BJ (cell line): ENCODE results near the gene TMEM31. TPM values are rescaled to one million over a fixed set of nuclear protein-coding genes. Genes with fewer than 3 reads are reported as not detected.

ENCODE experiments used
- CTCF ChIA-PET: fragments of 350-600 bp; formaldehyde crosslinking; extraction: SDS; loops from one replicate; lab custom pipeline; 2021; ENCODE audit warnings: antibody characterized with exemption, inconsistent platforms; lab: Yijun Ruan, JAX
- POLR2A ChIA-PET: fragments of 300-600 bp; sonication (Branson Sonifier 250); formaldehyde crosslinking; extraction: SDS; loops from one replicate; lab custom pipeline; 2021; ENCODE audit warnings: antibody characterized with exemption; lab: Charles Lee
- DNase-seq: peaks from one replicate; pipeline ENCODE4 v3.0.0-alpha.2; 2011; ENCODE audit warnings: low read depth
- H3K27me3 ChIP-seq: 2 replicates; pipeline ENCODE4 v1.6.0; 2011; ENCODE audit warnings: low read length; ENCODE audit not compliant: control insufficient read depth, insufficient read depth
- H3K36me3 ChIP-seq: 2 replicates; pipeline ENCODE4 v1.5.1; 2011; ENCODE audit warnings: low read length; ENCODE audit not compliant: control insufficient read depth, insufficient read depth
- H3K4me3 ChIP-seq: 2 replicates; pipeline ENCODE4 v1.5.1; 2011; ENCODE audit warnings: low read depth, mild to moderate bottlenecking, control low read depth, low read length
- polyA minus RNA-seq: library from RNA; depleted of rRNA, polyadenylated mRNA; stranded (reverse); fragments of >200 nt; gene quantifications from 2 replicates; pipeline ENCODE4 v1.2.3, GENCODE V29; 2011; rRNA and poly(A)+ RNA removed
- polyA plus RNA-seq: library from polyadenylated mRNA; depleted of rRNA; stranded (reverse); fragments of >200 nt; gene quantifications from 2 replicates; pipeline ENCODE4 v1.2.3, GENCODE V29; 2011; rRNA removed
- TF ChIP-seq, protein P1 (sequence below): IDR thresholded peaks from 2 replicates; pipeline ENCODE4 v1.5.1; 2011; ENCODE audit warnings: low read depth, mild to moderate bottlenecking, control low read depth, inconsistent platforms, low read length, moderate library complexity; ENCODE audit not compliant: insufficient read depth

TMEM31 gene, protein sequence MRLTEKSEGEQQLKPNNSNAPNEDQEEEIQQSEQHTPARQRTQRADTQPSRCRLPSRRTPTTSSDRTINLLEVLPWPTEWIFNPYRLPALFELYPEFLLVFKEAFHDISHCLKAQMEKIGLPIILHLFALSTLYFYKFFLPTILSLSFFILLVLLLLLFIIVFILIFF
- polyA plus RNA-seq (0.16 and 0.43 TPM in 2 replicates), polyA minus RNA-seq (not detected in 2 replicates)

DNA sequence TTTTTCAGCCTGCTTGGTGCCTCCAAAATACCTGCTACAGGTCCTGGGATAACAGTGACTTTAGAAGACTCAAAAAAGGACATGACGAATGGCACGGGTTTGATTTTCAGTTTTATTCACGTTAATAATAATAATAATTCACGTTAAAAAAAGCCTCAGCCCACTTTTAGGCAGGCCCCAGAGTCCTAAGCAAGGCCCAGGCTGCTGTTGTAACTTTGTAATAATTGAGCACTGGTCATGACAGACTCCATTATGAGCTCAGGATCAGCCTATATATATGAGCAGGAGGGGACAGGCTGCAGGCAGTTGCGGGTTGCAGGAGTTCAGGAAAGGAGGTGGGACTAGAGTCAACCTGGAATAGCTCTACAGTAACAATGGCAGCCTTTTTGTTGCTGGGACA is at the start of gene TMEM31:
Gene TMEM31, plus strand, starts transcription at position 301 of the 400 bp plus-strand sequence. CDS start 1,350 bp downstream, outside the sequence.
- DNase-seq, result no peak
- H3K4me3 ChIP-seq, result no peak within 1 kb of the TSS
- no peaks in the 10 kb centered on the region for H3K36me3 ChIP-seq
- no peaks in the 10 kb centered on the region for H3K27me3 ChIP-seq
- ChIA-PET CTCF (interaction anchor here (0.7 to 3.8 kb wide), 6 partner anchors 8 to 64 kb away, joined by 3 to 36 read pairs (median 4); no protein-coding TSS in a partner anchor), POLR2A (no interaction called here)
- TF ChIP-seq, protein P1, sequence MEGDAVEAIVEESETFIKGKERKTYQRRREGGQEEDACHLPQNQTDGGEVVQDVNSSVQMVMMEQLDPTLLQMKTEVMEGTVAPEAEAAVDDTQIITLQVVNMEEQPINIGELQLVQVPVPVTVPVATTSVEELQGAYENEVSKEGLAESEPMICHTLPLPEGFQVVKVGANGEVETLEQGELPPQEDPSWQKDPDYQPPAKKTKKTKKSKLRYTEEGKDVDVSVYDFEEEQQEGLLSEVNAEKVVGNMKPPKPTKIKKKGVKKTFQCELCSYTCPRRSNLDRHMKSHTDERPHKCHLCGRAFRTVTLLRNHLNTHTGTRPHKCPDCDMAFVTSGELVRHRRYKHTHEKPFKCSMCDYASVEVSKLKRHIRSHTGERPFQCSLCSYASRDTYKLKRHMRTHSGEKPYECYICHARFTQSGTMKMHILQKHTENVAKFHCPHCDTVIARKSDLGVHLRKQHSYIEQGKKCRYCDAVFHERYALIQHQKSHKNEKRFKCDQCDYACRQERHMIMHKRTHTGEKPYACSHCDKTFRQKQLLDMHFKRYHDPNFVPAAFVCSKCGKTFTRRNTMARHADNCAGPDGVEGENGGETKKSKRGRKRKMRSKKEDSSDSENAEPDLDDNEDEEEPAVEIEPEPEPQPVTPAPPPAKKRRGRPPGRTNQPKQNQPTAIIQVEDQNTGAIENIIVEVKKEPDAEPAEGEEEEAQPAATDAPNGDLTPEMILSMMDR, result no peak

DNA sequence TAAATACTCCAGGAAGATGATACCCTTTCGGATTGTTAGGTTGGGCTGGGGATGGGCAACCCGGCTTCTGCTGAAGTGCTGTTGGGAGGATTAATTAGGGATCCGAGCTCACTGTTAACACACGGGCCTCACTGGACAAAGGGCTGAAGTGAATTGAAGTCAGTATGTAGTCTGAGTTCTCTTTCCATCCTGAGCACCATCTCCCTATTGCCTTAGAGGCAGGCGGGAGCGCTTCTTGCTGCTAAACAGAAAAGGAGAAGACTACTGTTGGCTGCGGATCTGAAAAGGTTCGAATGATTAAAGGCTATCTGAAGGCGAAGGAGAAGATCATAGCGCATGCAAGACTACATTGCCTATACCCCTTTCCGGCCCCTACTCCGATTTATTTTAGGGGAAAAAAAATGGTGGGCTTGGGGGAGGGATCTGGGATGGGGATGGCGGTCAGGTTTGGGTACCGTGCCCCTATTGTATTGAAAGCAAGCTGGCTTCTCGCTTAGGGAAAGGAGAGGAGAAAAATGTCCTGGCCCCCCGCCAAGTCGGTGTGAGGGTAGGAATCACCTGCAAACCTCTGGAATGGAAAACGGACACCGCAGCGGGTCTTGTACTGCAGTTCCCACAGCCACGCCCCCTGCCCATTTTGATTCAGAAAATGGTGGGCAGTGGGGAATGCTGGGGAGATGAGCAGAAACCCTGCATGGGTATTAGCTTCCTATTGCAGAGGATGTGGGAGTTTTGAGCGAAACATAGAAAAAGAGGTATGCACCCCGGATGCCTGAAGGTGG is 46.5 kb upstream of the TMEM31 start:
- TF ChIP-seq, protein P1, result no peak
- H3K27me3 ChIP-seq, result no peaks in the 10 kb centered on the region
- DNase-seq, result no peak
- no peak overlapping the region for H3K4me3 ChIP-seq
- H3K36me3 ChIP-seq, result no peaks in the 10 kb centered on the region
- POLR2A ChIA-PET, result no interaction called here
- CTCF ChIA-PET, result interaction anchor here (1.4 kb wide), 1 partner anchor 34 kb away, joined by 3 read pairs; no protein-coding TSS in a partner anchor

DNA sequence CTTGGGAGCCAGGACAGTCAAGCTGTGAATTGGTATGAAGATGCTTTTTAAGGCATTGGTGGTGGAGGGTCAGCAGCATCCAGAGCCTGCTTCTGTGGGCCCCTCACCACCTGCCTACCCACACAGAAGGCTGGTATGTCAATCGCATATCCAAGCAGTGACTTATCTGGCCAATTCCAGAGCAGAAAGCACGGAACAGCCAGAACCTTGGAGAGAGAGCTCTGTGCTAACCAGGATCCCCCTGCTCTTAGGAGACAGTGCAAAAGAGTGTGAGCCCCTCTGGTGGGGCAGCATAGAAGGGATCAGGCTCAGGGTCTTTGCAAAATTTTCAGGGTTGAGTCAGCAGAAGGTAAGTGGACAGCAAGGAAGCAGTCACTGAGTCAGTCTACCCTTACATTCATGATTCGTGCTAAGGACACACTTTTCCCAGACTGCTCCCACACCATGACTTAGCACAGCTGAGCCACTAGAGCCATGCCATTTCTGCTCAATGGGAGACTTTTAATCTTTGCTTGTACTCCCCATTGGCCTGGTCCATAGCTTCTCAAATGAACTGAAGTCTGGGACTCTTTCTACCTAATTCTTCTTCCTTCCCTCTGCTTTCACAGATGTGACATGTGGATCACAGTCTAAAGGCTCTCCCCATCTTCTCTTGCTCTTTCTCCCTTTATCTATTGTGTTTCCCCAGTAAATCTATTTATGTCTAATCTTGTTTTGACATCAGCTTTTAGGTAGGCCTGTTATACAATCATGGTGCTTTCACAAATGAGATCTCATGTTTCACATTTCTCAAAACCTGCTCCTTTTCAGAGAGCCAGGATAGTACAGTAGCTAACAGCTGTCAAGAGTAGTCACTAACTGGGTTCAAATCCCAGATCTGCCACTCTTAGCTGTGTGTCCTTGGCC is 44.3 kb upstream of the TMEM31 start:
- Histone ChIP-seq H3K4me3 (no peak overlapping the region), H3K36me3 (no peaks in the 10 kb centered on the region), H3K27me3 (no peaks in the 10 kb centered on the region)
- ChIA-PET POLR2A (interaction anchor here (0.8 kb wide), 1 partner anchor 12 kb away, joined by 10 read pairs; no protein-coding TSS in a partner anchor), CTCF (no interaction called here)
- DNase-seq, result no peak
- TF ChIP-seq, protein P1, result no peak

DNA sequence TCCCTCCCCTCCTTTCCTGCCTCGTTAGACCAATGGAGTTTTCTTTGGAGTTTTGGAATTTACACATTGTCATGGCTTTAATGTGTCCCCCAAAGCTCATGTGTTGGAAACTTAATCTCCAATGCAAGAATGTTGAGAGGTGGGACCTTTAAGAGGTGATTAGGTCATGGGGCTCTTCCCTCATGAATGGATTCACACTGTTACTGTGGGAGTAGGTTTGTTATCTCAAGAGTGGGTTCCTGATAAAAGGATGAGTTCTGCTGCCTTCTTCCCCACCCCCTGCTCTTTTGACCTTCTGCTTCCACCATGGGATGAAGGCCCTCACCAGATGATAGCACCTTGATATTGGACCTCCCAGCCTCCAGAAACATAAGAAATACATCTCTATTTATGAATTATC is 41.0 kb upstream of the TMEM31 start:
- Histone ChIP-seq H3K27me3 (no peaks in the 10 kb centered on the region), H3K36me3 (no peaks in the 10 kb centered on the region), H3K4me3 (no peak overlapping the region)
- ChIA-PET CTCF (no interaction called here), POLR2A (no interaction called here)
- TF ChIP-seq, protein P1, result no peak
- DNase-seq, result no peak
